GM21529 (cell line): ENCODE results near the gene MRPL17.
A peak's percentile ranks its signal among the peaks of the same experiment; 100 is the strongest.
"Not testable (repeated sequence)": the region's sequence is repeated elsewhere in the genome, so short reads cannot be mapped to it uniquely, and the experiment has no call there.

Experiments used
- ATAC-seq: cut with Tn5 transposase; IDR thresholded peaks from one replicate; pipeline ENCODE4 v1.9.1; 2021; ENCODE audit not compliant: unreplicated experiment

Gene MRPL17

DNA sequence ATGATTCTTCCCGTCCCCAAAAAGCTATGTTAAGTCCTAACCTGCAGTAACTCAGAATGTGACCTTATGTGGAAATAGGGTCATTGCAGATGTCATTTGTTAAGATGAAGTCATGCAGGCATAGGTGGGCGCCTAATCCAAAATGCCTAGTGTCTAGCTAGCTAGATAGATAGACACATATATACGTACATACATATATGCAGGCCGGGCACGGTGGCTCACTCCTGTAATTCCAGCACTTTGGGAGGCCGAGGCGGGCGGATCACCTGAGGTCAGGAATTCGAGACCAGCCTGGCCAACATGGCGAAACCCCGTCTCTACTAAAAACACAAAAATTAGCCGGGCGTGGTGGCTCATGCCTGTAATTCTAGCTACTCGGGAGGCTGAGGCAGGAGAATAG, 928 bp upstream of the MRPL17 start:
- not testable (repeated sequence) for ATAC-seq

GRCh38 chr11:6682591-6682935, 577 bp downstream of the MRPL17 start:
- ATAC-seq: peak; percentile 3

GRCh38 chr11:6681949-6682348, 1.2 kb downstream of the MRPL17 start:
- no peak for ATAC-seq

GRCh38 chr11:6681505-6681904, 1.6 kb downstream of the MRPL17 start:
- ATAC-seq: no peak

- no peak for ATAC-seq
These were observed 6.1 kb downstream of the MRPL17 start for GRCh38 chr11:6677018-6677417.

DNA sequence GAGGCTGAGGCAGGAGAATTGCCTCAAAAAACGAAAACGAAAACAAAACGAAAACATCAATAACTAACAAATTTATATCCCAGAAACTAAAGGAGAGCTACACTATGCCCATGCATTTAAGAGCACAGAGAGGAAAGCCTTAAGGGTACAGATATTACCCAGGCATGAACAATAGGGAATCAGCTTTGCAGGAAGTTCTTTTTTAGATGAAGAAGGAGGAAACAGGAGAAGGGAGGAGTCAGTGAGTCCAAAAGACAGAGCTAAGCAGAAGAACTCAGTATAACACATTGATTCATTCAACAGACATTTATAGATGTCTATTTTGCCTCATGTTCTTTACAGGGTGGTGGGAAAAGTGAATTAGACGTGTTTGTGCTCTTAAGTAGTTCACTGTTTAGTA, 8.3 kb downstream of the MRPL17 start:
- no peak for ATAC-seq

- ATAC-seq: no peak
These were observed 8.9 kb downstream of the MRPL17 start for GRCh38 chr11:6674219-6674597.

DNA sequence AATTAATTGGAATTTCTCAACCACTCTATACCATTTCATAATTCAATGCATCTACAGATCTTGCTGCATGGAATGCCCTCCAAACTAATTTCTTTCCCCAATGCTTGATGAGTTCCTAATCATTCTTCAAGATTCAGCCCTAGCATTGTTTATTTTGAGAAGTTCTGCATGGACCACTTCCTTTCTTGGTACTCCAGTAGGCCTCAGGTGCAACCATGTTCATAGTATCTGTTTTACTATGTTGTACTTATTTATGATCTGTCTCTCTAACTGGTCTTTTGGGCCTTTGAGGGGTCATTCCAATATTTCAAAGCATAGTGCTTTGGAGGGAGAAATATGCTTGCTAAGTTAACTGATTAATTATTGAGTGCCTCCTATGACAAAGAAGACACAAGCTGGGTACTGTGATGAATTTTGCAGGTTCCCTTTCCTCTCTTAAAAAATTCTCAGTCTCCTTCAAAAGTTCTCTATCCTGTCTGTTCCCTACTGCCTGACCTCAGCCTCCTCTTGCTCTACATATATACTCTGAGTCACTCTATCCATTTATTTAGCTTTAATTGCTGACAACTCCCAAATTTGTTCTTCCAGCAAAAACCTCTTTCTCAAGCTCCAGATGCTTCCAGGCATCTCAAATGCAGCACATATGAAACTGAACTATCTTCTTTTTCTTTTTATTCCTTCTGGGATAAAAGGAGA, 9.5 kb downstream of the MRPL17 start:
- ATAC-seq: no peak

- no peak for ATAC-seq
These were observed 11.1 kb downstream of the MRPL17 start for GRCh38 chr11:6671991-6672390.

DNA sequence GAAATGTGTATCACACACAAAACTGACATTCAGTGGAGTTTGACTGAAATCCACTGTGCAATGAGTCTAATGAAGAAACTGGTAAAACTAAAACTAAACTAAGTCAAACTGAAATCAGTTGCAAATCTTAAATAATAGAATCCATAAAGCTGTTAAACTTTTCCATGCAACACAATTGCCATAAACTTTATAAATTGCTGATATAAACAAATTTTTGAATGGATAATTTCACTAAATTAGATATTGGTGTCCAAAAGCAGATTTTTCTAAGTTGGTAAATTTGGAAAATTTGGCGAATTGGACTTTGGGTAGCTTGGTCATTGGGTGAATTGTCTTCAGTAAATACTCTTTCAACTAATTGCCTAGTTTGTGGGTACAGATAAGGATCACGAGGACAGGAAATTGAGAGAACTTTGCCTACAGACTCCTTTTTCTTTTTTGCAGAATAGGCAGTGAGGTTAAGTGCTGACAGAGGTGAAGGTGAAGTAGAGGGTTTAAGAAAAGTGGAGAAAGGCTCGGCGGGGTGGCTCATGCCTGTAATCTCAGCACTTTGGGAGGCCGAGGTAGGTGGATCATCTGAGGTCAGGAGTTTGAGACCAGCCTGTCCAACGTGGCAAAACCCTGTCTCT, 12.8 kb downstream of the MRPL17 start:
- no peak for ATAC-seq

GRCh38 chr11:6667733-6668374, 15.3 kb downstream of the MRPL17 start:
- ATAC-seq: peak; percentile 71

DNA sequence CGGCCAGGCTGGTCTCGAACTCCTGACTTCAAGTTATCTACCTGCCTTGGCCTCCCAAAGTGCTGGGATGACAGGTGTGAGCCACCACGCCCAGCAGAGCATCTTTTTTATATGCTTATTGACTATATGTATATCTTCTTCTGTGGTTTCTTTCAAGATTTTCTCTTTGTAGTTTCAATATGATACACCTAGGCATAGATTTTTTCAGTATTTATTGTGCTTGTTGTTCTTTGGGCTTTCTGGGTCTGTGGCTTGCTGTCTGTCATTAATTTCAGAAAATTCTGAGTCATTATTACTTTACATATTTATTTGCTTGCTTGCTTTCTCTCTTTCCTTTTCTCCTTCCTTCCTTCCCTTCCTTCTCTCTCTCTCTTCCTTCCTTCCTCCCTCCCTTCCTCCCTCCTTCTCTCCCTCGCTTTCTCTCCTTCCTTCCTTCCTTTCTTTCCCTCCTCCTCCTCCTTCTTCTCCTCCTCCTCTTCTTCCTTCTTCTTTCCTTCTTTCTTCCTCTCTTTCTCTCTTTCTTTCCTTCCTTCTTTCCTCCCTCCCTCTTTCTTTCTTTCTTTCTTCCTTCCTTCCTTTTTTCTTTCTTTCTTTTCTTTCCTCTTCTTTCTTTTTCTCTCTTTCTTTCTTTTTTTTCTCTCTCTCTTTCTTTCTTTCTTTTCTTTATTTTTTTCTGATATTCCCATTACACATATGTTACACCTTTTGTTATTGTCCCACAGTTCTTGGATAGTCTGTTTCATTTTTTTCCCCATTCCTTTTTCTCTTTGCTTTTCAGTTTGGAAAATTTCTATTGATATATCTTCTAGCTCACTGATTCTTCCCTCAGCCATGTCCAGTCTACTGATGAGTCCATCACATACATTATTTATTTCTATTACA, 16.6 kb downstream of the MRPL17 start:
- ATAC-seq: no peak

DNA sequence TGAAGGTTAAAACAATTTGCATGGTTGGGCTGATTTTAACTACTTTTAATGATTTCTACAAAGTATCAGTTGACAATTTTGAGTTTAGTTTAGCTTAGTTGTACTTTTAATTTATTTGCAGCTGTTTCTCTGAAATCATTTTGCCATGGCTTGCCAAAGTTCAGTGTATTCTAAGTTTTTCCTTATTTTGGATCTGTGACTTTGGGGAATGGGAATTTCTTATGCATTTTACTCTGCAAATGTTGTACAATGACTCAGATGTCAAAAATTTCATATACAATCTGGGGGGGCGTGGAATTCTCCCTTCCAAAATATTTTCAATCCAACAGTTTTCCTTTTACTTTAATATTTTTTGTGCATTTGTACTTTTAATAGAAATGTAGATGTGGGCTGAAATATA, 18.6 kb downstream of the MRPL17 start:
- ATAC-seq: no peak

DNA sequence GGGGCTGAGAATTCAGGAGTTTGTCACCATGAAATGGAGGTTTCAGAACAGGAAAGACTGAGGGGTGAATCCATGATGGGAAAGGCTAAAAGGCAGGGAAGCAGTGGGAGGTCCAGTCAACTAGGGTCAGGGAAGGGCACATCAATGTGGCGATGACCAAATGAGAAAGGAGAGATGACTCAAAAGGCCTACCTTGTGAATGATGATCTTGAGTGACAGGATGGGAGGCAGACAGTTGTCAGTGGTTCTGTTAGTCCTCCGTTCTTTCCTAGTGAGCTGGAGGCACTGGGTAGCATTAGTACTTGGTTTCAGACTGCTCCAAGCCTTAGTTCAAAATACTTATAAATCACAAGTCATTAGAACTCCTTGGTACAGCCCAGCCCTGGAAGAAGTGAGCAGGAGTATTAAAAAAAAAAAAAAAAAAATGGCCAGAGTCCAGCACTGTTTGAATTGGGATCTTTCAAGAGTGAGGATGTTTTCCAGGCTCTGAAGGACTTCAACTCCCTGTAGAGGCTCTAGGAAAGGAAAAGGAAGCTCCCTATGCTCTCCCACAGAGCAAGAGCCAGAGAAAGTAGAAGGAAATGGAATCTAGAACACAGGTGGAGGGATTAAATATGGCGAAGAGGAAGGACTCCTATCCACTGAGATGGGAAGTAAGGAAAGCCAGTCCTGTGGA, 19.2 kb downstream of the MRPL17 start:
- no peak for ATAC-seq

- no peak for ATAC-seq
These were observed 22.4 kb downstream of the MRPL17 start for GRCh38 chr11:6660712-6661111.

DNA sequence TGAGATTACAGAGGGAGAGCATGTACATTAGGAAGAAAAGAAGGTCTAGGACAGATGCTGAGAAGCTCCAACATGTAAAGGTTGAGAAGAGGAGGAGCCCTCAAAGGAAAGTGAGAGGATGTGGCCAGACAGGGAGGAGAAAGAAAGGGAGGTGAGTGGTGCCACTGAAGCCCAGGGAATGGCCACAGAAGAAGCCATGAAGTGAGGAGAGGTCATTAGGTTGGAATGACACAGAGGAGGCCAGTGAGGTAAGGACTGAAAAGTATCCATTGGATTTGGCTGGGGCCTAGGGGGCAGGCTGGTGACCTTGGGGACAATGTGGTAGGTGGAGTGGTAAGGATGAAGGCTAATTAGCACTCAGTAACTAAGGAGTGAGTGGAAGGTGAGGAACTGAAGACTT, 24.5 kb downstream of the MRPL17 start:
- no peak for ATAC-seq

DNA sequence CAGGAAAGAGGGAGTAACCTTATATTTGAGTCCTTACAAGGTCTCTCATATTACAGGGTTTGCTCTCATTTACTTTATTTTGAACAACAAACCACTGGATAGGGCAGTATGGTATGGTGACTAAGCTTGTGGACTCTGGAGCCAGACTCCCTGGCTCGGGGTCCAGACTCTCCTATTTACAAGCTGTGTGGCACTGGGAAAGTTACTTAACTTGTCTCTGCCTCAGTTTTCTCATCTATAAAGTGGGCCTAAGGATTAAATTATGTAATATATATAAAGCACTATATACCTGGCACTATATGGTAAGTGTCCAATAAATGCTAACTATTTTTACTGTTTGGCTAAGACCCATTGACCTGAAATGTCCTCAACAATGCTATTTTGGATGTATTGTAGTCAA, 25.8 kb downstream of the MRPL17 start:
- no peak for ATAC-seq

DNA sequence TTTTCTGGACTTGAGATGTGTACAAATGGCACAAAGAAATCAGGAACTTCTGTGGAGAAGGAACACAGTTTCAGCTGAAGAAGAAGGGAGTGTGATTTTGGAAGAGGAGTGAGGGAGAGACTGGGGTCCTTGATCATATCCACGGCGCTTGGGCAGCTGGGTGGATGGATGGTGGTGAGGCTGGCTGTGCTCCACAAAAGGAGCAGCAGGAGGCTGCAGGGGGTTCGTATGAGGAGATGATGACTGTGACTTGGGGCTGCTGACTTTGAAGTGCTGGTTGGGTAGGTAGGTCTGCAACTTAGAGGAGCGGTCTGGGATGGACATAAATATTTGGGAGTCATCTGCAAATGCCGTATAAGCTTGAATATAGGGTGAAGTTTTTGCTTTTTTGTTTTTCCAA, 26.2 kb downstream of the MRPL17 start:
- no peak for ATAC-seq

- no peak for ATAC-seq
These were observed 26.6 kb downstream of the MRPL17 start for GRCh38 chr11:6656584-6656915.

DNA sequence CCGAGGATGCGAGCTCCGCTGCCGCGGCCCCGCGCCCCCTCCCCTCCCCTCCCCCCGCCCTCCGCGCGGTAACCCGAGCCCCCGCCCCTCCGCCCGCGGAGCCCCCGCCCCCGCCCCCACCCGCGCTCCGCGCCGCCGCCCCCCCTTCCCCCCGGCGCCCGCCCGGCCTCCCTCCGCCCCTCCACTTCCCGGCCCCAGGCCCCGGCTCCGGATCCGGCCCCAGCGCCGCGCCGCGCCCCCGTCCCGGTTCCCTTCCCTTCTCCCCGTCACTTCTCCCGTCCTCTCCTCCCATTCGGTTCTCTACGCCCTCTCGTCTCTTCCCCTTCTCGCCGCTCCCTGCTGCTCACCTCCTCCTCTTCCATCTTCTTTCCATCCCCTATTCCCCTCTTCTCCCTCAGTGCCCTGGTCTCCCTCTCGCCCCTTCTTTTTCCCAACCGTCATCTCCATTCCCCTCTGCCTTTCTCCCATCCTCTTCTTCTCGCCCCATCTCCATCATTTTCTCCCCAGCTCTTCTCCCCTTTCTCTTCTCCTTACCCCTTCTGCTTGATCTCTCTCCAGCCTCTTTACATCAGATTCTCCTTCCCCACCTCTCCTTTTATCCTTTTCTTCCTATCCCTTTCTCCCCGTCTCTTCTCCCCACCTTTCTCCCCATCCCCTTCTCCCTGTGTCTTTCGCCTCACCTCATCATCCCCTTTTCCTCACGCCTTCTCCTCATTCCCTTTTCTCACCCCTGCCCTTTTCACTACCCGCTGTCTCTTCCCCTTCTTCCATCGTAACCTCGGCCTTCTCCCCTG, 27.2 kb downstream of the MRPL17 start, which contains the start of gene DCHS1:
Gene DCHS1 (minus strand): TSS at position 20 of the 794 bp plus-strand sequence. CDS start 14,196 bp downstream, outside the sequence.
- no peak for ATAC-seq
